PFSK-1 (cell line): ENCODE results near the gene SART3.

Experiments
- FOXP2 ChIP-seq: optimal IDR thresholded peaks from 2 replicates; pipeline ENCODE3; 2011; ENCODE audit warnings: borderline replicate concordance, control low read depth, inconsistent platforms; ENCODE audit not compliant: insufficient read depth; ENCODE audit errors: extremely low read length, extremely low read depth
- POLR2AphosphoS5 ChIP-seq: IDR thresholded peaks from 2 replicates; pipeline ENCODE4 v1.6.1; 2012; ENCODE audit warnings: low read depth, mild to moderate bottlenecking, control low read depth, low read length, moderate library complexity
- REST ChIP-seq, 2 experiments: IDR thresholded peaks; 2 replicates each; pipeline versions ENCODE4 v1.6.1 to v1.8.0; 2011 to 2012; ENCODE audit warnings: low read depth in 2 of 2, low read length in 2 of 2, control low read depth in 1 of 2, inconsistent platforms in 1 of 2, mild to moderate bottlenecking in 1 of 2, moderate library complexity in 1 of 2; ENCODE audit not compliant: insufficient read depth in 1 of 2
- SIN3A ChIP-seq: IDR thresholded peaks from 2 replicates; pipeline ENCODE4 v1.6.1; 2012; ENCODE audit warnings: mild to moderate bottlenecking, low read length, moderate library complexity, borderline replicate concordance; ENCODE audit not compliant: insufficient read depth
- TAF1 ChIP-seq: IDR thresholded peaks from 2 replicates; pipeline ENCODE4 v1.6.1; 2012; ENCODE audit warnings: low read length, control low read depth, borderline replicate concordance; ENCODE audit not compliant: insufficient read depth

Gene SART3

GRCh38 chr12:108599541-108599940 lies 38.6 kb upstream of the SART3 start:
- TF ChIP-seq POLR2AphosphoS5, result no peak
- TF ChIP-seq FOXP2, result no peak
- TF ChIP-seq TAF1, result no peak
- TF ChIP-seq REST (IDR thresholded peaks at IDR 0.05; ENCODE audit: insufficient read depth in 1 of 2, low read depth in 2 of 2, low read length in 2 of 2), result no peak
- no peak for TF ChIP-seq SIN3A

- TF ChIP-seq REST (IDR thresholded peaks at IDR 0.05; ENCODE audit: insufficient read depth in 1 of 2, low read depth in 2 of 2, low read length in 2 of 2) (no peak), TAF1 (no peak), SIN3A (no peak), POLR2AphosphoS5 (no peak)
These were observed 37.7 kb upstream of the SART3 start for GRCh38 chr12:108598553-108599250.

GRCh38 chr12:108597559-108598471 lies 36.8 kb upstream of the SART3 start, which contains the start of gene TMEM119:
Gene TMEM119 (minus strand): TSS chr12:108598084. CDS start chr12:108592383, 5,701 bp downstream.
- TF ChIP-seq FOXP2 (no peak), REST (IDR thresholded peaks at IDR 0.05; ENCODE audit: insufficient read depth in 1 of 2, low read depth in 2 of 2, low read length in 2 of 2) (peak in 1 of 2 experiments; percentile 32; a peak in 1 of 4 replicates), SIN3A (no peak), TAF1 (no peak), POLR2AphosphoS5 (peak; percentile 46; the same call in 1 of the 2 replicates)

GRCh38 chr12:108596854-108597558 lies 36.0 kb upstream of the SART3 start:
- TF ChIP-seq FOXP2 (no peak), TAF1 (no peak), POLR2AphosphoS5 (no peak), REST (IDR thresholded peaks at IDR 0.05; ENCODE audit: insufficient read depth in 1 of 2, low read depth in 2 of 2, low read length in 2 of 2) (no peak), SIN3A (no peak)
